NCI-H2171 (cell line): ENCODE data around the gene PPP1R14B.
A peak's percentile ranks its signal among the peaks of the same experiment; 100 is the strongest.

Experiments
- DNase-seq: peaks from one replicate; lab custom pipeline; 2025; lab: John Stamatoyannopoulos, UW

PPP1R14B gene

GRCh38 chr11:64245401-64245796 is 1.3 kb downstream of the PPP1R14B start:
- DNase-seq, result no peak

- DNase-seq, result no peak
Measured at GRCh38 chr11:64244966-64245365, 1.8 kb downstream of the PPP1R14B start.

- no peak for DNase-seq
Measured at GRCh38 chr11:64244107-64244506, 2.6 kb downstream of the PPP1R14B start.

DNA sequence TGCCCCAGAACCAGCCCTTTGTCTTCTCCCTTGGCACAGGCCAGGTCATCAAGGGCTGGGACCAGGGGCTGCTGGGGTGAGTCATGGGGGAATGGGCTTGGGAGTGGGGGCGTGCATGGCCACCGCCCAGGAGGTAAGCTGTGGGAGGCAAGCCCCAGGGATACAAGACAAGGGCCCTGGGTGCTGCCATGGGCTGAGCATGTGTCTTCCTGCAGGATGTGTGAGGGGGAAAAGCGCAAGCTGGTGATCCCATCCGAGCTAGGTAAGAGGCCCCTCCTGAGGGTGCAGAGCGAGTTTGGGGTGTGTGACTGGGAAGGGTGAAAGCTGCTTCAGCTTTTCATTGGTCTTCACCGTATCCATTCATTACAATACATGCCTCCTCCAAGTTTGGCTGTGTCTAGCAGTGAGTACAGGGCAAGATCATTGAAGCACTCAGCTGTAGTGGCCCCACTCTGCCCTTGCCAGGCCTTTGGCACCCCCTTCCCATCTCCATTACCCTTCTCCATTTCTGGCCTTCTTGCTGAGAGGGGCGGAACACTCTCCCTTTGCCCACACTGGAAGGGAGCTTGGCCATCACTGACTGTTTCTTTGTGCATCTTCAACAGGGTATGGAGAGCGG is 3.4 kb downstream of the PPP1R14B start:
- no peak for DNase-seq

GRCh38 chr11:64241491-64242374 is 5.0 kb downstream of the PPP1R14B start:
- DNase-seq, result peak; percentile 98

- DNase-seq, result no peak
Measured at GRCh38 chr11:64241241-64241490, 5.6 kb downstream of the PPP1R14B start.

DNA sequence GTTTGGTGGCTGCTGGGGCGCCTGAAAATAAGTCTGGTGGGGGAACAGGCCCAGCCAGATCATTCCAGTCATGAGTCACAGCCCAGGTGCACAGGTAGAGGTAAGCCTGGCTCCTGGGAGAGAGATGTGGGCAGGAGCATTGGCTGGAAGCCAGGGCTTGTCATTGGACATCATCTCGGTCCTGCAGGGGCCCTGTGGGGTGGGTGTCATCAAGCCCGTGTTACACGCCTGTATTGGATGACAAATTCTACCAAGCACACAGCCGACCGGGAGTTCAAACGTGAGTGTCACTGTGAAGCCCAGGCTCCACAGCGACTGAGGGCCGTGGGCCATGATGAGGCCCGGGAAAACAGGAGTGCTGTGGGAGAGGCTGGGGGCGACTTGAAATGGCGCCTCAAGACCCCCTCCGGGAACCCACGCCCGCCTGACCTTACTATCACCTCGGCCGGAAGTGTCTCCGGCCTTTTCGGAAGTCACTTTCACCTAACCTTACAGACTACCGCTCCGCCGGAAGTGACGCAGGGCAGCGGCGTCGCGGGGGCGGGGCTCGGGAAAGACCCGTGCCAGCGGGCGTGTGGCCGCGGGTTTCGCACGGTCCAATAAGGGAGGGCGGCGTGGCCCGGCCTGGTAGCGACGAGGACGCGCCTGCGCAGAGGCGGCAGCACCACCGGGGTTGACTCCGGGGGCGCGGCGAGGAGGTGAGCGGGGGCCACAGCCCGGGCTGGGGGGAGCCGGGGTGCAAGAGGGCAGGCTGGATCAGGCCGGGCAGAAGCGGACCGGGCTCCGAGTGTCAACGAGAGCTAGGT is 6.1 kb downstream of the PPP1R14B start, which contains the start of gene FKBP2:
Gene FKBP2, plus strand, starts transcription at position 661 of the 806 bp plus-strand sequence. CDS start 1,293 bp downstream, outside the sequence.
- peak; percentile 97 for DNase-seq

DNA sequence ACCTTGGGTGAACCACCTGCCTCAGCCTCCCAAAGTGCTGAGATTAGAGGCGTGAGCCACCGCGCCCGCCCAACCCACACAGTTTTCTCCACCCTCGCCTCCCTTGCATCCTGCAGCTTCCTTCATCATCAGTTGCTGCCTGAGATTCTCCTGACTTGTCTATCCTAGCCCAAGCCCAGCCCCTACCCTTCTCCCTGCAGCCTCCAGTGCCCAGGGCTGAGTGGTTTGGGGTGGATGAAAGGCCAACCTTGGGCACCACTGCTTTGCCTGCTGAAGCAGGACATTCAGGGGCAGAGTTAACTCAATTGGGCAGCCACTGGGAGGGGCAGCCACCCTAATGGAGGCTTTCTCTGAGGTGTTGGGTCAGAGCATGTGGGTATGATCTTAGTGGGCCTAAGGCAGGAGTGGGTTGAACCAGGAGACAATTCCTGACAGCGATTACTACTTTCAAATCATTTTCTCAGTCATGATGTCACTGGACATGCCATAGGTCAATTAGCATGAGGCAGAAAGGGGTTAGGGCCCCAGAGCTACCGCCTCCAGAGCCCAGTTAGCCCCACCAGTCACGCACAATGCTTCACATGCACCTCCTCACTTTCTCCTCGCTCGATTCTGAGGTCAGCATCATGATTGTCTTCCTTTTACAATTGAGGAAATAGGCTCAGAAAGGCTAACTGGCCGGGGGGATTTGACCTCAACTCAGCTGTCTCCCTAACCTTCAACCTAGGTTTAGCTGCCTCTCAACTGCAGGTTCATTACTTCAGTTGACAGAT is 6.9 kb downstream of the PPP1R14B start:
- DNase-seq, result no peak

DNA sequence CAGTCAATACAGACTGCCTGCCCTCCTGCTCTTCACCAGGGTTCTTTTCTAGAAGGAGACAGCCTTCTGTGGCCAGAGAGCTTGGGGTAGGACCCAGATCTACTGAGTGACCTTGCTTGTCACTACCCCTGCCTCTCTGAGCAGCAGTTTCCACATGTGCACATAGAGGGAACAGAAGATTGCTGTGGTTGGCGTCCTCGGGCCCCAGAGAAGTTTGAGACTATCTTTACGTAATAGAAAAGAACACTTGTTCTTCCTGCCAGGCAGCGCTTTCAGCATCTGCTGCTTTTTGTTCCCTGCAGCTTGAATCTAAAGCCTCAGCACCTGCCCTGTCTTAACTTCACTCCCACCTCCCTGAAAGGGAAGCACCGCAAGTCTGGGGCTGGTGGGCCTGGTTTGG is 7.7 kb downstream of the PPP1R14B start:
- no peak for DNase-seq

DNA sequence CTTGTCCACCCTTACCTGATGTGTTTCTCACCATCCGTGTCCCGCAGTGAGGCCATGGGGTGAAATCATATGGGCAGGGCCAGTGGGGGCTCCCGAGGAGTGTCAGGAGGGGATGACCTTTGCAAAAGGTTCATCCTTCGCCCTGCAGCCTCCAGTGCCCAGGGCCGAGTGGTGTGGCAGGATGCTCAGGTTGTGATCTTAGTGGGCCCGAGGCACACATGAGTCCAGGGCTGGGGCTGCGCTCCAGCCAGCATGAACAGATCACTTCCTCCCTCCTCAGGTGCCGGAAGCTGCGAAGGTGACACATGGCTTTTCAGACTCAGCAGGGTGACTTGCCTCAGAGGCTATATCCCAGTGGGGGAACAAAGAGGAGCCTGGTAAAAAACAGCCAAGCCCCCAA is 8.7 kb downstream of the PPP1R14B start:
- DNase-seq, result no peak

GRCh38 chr11:64237484-64237951 is 9.2 kb downstream of the PPP1R14B start:
- no peak for DNase-seq

DNA sequence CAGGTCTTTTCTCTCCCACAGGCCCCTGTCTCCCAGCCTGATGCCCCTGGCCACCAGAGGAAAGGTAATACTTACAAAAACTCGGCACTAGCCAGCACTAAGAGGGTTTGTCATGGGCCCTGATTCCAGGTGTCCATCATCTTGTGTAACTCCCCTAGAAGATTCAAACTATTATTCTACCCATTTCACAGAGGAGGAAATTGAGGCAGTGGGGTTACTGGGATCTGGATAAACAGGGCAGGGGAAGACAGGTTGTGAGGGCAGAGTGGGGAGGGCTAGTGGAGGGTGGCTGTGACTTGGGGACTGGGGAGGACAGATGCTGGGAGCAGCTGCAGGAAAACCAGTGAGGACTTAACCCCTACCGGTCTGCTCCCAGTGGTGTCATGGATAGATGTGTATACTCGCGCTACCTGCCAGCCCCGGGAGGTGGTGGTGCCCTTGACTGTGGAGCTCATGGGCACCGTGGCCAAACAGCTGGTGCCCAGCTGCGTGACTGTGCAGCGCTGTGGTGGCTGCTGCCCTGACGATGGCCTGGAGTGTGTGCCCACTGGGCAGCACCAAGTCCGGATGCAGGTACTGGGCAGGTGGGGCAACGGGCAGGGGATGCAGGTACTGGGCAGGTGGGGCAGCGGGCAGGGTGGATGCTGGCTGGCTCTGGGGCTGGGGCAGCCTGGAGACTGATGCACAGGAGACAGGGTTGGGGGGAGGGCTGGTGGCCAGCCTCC is 11.1 kb downstream of the PPP1R14B start:
- DNase-seq, result no peak

DNA sequence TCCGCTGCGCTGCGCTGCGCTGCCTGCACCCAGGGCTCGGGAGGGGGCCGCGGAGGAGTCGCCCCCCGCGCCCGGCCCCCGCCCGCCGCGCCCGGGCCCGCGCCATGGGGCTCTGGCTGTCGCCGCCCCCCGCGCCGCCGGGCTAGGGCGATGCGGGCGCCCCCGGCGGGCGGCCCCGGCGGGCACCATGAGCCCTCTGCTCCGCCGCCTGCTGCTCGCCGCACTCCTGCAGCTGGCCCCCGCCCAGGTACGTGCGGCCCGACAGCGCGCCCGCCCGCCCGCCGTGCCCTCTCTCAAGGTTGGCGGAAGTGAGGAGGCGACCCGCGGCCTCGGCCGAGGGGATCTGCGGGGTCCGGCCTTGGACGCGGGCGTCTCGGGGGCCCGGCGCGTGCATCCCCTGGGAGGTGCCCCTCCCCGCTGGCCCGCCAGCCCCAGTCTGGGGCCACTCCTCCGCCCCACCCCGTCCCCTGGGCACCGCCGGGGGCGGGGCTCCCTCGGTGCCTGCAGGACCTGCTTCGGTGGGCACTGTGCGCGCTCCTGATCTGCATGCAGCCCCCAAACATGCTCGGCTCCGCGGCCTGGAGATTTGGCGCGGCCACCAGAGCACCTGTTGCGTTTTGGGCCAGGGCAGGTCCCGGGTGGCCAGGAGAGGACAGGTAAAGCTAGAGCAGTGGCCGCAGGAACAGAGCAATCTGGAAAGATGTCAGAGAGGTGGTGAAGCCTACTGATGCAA is 11.9 kb downstream of the PPP1R14B start:
- peak; percentile 43 for DNase-seq

DNA sequence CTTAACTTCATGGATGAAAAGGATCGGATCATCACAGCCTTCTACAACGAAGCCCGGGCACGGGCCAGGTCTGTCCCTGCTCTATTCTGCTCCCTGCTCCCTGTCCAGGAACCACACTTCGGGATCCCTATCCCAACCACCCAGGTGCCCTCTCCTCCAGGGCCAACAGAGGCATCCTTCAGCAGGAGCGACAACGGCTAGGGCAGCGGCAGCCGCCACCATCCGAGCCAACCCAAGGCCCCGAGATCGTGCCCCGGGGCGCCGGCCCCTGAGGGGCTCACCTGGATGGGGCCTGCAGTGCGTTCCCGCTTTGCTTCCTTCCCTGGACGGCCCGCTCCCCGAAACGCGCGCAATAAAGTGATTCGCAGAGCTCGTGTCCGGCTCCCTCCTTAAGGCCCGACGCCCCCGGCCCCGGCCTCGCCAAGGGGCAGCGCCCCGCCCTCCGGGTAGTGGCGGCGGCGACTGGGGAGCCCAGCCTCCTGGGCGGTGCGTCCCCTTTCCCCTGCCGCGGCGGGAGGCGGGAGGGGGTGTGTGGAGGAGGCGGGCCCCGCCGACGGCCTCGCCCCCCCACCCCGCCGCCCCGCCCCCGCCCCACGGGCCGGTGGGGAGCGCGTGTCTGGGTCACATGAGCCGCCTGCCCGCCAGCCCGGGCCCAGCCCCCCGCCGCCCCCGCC is 12.7 kb downstream of the PPP1R14B start, which contains the start of gene VEGFB:
Gene VEGFB, plus strand, starts transcription at position 672 of the 674 bp plus-strand sequence. CDS start 250 bp downstream, outside the sequence.
- peak; percentile 59 for DNase-seq

DNA sequence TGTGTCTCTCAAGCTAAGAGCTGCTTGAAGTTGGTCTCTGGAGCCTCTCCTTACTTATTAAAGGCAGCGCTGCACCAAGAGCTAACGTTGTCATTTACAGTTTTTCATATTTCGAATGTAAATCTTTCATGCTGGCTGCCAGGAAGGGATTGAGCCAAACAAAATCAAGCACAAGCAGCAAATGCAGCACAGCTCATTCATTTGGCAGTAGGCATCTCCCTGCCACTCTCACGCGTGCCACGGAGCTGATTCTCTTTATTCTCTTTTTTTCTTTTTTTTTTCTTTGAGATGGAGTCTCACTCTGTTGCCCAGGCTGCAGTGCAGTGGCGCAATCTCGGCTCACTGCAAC is 13.8 kb downstream of the PPP1R14B start:
- no peak for DNase-seq

DNA sequence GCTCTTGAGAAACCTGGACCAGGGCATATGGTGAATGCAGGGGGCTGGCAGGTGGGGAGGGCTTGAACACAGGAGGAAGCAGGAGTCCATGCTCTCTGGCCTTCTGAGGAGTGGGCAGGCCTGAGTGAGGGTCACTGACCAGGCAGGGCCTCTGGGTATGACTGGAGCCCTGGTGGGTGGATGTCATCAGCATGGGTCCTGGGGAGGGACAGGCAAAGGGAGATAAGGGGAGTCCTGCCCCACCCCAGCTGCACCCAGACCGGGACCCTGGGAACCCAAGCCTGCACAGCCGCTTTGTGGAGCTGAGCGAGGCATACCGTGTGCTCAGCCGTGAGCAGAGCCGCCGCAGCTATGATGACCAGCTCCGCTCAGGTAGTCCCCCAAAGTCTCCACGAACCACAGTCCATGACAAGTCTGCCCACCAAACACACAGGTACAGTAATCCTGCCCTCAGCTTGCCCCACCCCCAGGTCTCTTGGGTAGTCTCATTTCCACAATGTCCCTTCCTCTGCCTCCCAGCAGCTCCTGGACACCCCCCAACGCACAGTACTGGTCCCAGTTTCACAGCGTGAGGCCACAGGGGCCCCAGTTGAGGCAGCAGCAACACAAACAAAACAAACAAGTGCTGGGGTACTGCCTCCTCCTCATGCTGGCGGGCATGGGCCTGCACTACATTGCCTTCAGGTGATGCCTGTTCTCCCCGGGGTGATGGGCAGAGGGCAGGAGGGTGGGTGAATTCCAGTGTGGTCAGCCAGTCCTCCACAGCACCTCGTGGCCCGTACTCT is 14.4 kb downstream of the PPP1R14B start:
- DNase-seq, result no peak

DNA sequence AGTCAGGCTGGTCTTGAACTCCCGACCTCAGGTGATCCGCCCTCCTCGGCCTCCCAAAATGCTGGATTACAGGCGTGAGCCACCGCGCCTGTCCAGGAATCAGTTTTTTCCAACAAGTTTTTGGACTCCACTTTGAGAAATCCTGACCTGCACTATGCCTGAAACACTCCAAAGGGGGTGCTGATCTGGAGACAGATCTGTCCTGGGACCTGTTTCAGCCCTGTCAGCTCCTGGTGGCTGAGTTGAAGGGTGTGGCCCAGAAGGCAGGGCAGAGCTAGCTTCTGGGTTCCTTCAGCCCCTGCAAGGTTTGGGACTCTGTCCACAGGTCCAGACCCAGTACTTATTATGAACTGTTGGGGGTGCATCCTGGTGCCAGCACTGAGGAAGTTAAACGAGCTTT is 15.2 kb downstream of the PPP1R14B start:
- no peak for DNase-seq

DNA sequence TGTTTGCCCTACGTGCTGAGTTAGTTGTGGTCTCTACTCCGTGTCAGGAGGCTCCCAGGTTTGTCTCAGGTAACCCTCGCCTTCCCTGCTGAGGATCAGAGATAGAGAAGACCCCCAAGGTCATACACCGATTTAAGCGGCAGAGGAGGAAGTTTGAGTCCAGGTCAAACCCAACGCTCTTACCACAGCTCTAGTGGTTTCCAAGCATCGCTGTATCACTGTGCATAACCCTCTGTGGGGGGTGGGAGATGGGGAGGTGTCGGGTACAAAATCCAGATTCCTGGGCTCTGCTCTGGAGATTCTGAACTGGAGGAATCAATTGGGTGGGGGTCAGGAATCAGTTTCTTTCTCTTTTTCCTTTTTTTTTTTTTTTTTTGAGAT is 15.8 kb downstream of the PPP1R14B start:
- DNase-seq, result no peak
